ENCODE data around the gene GRIK2. TPM values are rescaled to one million over a fixed set of nuclear protein-coding genes. Genes with fewer than 3 reads are reported as not detected.

GRIK2 gene
- polyA plus RNA-seq, 1 of the 3 experiments (the other 2 are of a cell fraction), result 0.30 TPM

- no peaks in the 10 kb centered on the region for H3K9me2 ChIP-seq
- no peaks in the 10 kb centered on the region for H3K9me3 ChIP-seq
- no peak overlapping the region for H3K9ac ChIP-seq
- no peaks in the 10 kb centered on the region for H3K79me2 ChIP-seq (ENCODE audit: insufficient read depth)
- H3K27ac ChIP-seq (ENCODE audit: low read depth in 2 of 2, low read length in 1 of 2), result no peak overlapping the region
- no peak for TF ChIP-seq GATA2 (CRISPR knock-in tag; IDR thresholded peaks at IDR 0.05)
- no peak for TF ChIP-seq TAF1 (IDR thresholded peaks at IDR 0.05; ENCODE audit: borderline replicate concordance, low read depth, low read length)
- TF ChIP-seq, protein P1, sequence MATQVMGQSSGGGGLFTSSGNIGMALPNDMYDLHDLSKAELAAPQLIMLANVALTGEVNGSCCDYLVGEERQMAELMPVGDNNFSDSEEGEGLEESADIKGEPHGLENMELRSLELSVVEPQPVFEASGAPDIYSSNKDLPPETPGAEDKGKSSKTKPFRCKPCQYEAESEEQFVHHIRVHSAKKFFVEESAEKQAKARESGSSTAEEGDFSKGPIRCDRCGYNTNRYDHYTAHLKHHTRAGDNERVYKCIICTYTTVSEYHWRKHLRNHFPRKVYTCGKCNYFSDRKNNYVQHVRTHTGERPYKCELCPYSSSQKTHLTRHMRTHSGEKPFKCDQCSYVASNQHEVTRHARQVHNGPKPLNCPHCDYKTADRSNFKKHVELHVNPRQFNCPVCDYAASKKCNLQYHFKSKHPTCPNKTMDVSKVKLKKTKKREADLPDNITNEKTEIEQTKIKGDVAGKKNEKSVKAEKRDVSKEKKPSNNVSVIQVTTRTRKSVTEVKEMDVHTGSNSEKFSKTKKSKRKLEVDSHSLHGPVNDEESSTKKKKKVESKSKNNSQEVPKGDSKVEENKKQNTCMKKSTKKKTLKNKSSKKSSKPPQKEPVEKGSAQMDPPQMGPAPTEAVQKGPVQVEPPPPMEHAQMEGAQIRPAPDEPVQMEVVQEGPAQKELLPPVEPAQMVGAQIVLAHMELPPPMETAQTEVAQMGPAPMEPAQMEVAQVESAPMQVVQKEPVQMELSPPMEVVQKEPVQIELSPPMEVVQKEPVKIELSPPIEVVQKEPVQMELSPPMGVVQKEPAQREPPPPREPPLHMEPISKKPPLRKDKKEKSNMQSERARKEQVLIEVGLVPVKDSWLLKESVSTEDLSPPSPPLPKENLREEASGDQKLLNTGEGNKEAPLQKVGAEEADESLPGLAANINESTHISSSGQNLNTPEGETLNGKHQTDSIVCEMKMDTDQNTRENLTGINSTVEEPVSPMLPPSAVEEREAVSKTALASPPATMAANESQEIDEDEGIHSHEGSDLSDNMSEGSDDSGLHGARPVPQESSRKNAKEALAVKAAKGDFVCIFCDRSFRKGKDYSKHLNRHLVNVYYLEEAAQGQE (IDR thresholded peaks at IDR 0.05; ENCODE audit: low read depth, low read length), result no peak
- no peak for TF ChIP-seq TCF12 (IDR thresholded peaks at IDR 0.05)
- TF ChIP-seq ZBTB33 (IDR thresholded peaks at IDR 0.05; ENCODE audit: borderline replicate concordance, low read depth), result no peak
- no peak for TF ChIP-seq FOXJ3 (CRISPR knock-in tag; IDR thresholded peaks at IDR 0.05)
- TF ChIP-seq PBX3 (IDR thresholded peaks at IDR 0.05), result no peak
- TF ChIP-seq, protein P2, sequence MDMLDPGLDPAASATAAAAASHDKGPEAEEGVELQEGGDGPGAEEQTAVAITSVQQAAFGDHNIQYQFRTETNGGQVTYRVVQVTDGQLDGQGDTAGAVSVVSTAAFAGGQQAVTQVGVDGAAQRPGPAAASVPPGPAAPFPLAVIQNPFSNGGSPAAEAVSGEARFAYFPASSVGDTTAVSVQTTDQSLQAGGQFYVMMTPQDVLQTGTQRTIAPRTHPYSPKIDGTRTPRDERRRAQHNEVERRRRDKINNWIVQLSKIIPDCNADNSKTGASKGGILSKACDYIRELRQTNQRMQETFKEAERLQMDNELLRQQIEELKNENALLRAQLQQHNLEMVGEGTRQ (IDR thresholded peaks at IDR 0.05; ENCODE audit: borderline replicate concordance, low read depth, low read length), result no peak
- no peaks in the 10 kb centered on the region for H3K36me3 ChIP-seq (replicated peaks in 1 of 2; ENCODE audit: control insufficient read depth in 1 of 2, insufficient read depth in 2 of 2, low read length in 1 of 2)
- ChIA-PET CTCF (no interaction called here), POLR2A (no interaction called here)
- no peak overlapping the region for H2AFZ ChIP-seq (ENCODE audit: low read depth)
- no peaks in the 10 kb centered on the region for H4K20me1 ChIP-seq (ENCODE audit: insufficient read depth)
- H3K4me2 ChIP-seq, result no peak overlapping the region
- no peaks in the 10 kb centered on the region for H3F3A ChIP-seq (replicated peaks; ENCODE audit: insufficient read depth)
- no peak for DNase-seq
- H3K27me3 ChIP-seq (ENCODE audit: insufficient read depth), result no peaks in the 10 kb centered on the region
- H3K4me3 ChIP-seq (ENCODE audit: low read depth in 2 of 2, low read length in 1 of 2), result no peak overlapping the region
- WGBS (ENCODE audit: low lambda C conversion rate), result 55% methylated on average over 1 of the region's 1 CpG
- no peaks in the 10 kb centered on the region; a peak in 1 of 4 replicates for H3K4me1 ChIP-seq (ENCODE audit: control insufficient read depth in 1 of 2, insufficient read depth in 2 of 2, low read depth in 1 of 2, low read length in 1 of 2)
These were observed 58.5 kb downstream of the GRIK2 start for GRCh38 chr6:101451981-101452380.

GRCh38 chr6:101453221-101453620 is 59.7 kb downstream of the GRIK2 start:
- no peaks in the 10 kb centered on the region for H3K79me2 ChIP-seq (ENCODE audit: insufficient read depth)
- no peaks in the 10 kb centered on the region for H3K9me3 ChIP-seq
- no peak overlapping the region for H3K27ac ChIP-seq (ENCODE audit: low read depth in 2 of 2, low read length in 1 of 2)
- H4K20me1 ChIP-seq (ENCODE audit: insufficient read depth), result no peaks in the 10 kb centered on the region
- no peaks in the 10 kb centered on the region; a peak in 1 of 4 replicates for H3K4me1 ChIP-seq (ENCODE audit: control insufficient read depth in 1 of 2, insufficient read depth in 2 of 2, low read depth in 1 of 2, low read length in 1 of 2)
- ChIA-PET POLR2A (no interaction called here), CTCF (no interaction called here)
- H3K9ac ChIP-seq, result no peak overlapping the region
- no peaks in the 10 kb centered on the region for H3K9me2 ChIP-seq
- no peaks in the 10 kb centered on the region for H3K27me3 ChIP-seq (ENCODE audit: insufficient read depth)
- 51% methylated on average over 4 of the region's 4 CpGs for WGBS (ENCODE audit: low lambda C conversion rate)
- H3K4me2 ChIP-seq, result no peak overlapping the region
- TF ChIP-seq EP300 (IDR thresholded peaks at IDR 0.05; ENCODE audit: borderline replicate concordance in 1 of 2, low read depth in 1 of 2, low read length in 1 of 2) (no peak), MEF2A (IDR thresholded peaks at IDR 0.05; ENCODE audit: borderline replicate concordance, low read depth) (no peak)
- TF ChIP-seq, protein P3, sequence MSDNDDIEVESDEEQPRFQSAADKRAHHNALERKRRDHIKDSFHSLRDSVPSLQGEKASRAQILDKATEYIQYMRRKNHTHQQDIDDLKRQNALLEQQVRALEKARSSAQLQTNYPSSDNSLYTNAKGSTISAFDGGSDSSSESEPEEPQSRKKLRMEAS (IDR thresholded peaks at IDR 0.05; ENCODE audit: low read depth), result no peak
- H2AFZ ChIP-seq (ENCODE audit: low read depth), result no peak overlapping the region
- DNase-seq, result no peak
- no peak overlapping the region for H3K4me3 ChIP-seq (ENCODE audit: low read depth in 2 of 2, low read length in 1 of 2)
- no peaks in the 10 kb centered on the region for H3K36me3 ChIP-seq (replicated peaks in 1 of 2; ENCODE audit: control insufficient read depth in 1 of 2, insufficient read depth in 2 of 2, low read length in 1 of 2)
- no peaks in the 10 kb centered on the region for H3F3A ChIP-seq (replicated peaks; ENCODE audit: insufficient read depth)
